ENCODE results near the gene NHP2. TPM values are rescaled to one million over a fixed set of nuclear protein-coding genes. Genes with fewer than 3 reads are reported as not detected.

NHP2 gene
- total and polyA plus RNA-seq, 8 donors = 65.0 to 116 (median 97.5) TPM

DNA sequence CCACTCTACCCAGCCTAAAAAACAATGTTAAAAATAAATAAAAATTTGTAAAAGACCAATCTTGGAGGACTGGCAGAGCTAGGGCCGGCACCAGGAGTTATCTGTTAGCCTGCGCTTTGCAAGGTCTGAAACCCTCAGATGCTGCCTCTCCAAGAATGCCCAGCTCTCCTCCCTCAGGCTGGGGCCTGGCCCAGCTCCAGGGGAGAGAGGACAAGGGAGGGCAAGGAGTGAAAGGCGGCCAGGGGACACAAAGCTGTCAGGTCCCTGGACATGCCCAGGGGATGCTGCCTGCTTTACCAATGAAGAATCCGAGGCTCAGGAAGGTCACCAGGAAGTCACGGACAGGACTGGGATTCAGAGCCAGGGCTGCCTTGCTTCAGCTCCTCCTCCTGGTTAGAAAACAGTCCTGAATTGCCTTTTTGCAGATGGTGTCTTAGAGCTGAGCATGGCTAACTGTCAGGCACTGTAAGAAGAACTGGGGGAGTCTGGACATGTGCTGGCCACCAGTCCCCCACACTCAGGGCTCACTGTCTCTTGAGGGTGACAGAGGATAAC, 45.9 kb downstream of the NHP2 start:
- no peak for TF ChIP-seq CTCF (IDR thresholded peaks at IDR 0.05)
- intact Hi-C loops (cut with DNase I) = no loop called here
- no peak for ATAC-seq

GRCh38 chr5:178106556-178107239, 47.0 kb downstream of the NHP2 start:
- H3K4me3 ChIP-seq = no peak overlapping the region
- TF ChIP-seq CTCF (IDR thresholded peaks at IDR 0.05) = no peak
- H3K27me3 ChIP-seq = peaks cover 0 to 16% of the 10 kb centered on the region in 2 donors
- H3K4me1 ChIP-seq = peaks cover 0 to 13% of the 10 kb centered on the region in 2 donors
- intact Hi-C loops (cut with DNase I) = no loop called here
- no peaks in the 10 kb centered on the region for H3K9me3 ChIP-seq
- no peak overlapping the region for H3K27ac ChIP-seq
- no peaks in the 10 kb centered on the region for H3K36me3 ChIP-seq
- peak in 1 of 4 donors; percentile 45 for DNase-seq
- ATAC-seq = no peak

More for the DNA sequence above, 45.9 kb downstream of the NHP2 start:
- Histone ChIP-seq H3K9me3 (no peaks in the 10 kb centered on the region), H3K27me3 (peaks cover 0 to 27% of the 10 kb centered on the region in 2 donors), H3K27ac (no peak overlapping the region), H3K4me3 (no peak overlapping the region), H3K4me1 (peaks cover 0 to 15% of the 10 kb centered on the region in 2 donors), H3K36me3 (no peaks in the 10 kb centered on the region)
- DNase-seq = peak in 1 of 4 donors; percentile 43

DNA sequence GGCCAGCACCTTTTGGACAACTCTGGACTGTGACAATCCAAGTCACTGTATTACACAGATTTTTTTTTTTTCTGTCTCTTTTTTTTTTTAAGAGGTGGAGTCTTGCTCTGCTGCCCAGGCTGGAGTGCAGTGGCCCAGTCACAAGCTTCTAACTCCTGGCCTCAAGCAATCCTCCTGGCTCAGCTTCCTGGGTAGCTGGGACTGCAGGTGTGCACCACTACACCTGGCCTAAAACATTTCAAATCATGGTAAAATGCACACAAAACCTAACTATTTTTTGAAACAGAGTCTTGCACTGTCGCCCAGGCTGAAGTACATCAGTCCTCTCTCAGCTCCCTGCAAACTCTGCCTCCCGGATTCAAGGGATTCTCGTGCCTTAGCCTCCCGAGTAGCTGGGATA, 47.6 kb downstream of the NHP2 start:
- Histone ChIP-seq H3K36me3 (no peaks in the 10 kb centered on the region), H3K4me3 (no peak overlapping the region), H3K27me3 (peaks cover 0 to 10% of the 10 kb centered on the region in 2 donors), H3K9me3 (no peaks in the 10 kb centered on the region), H3K4me1 (peaks cover 0 to 13% of the 10 kb centered on the region in 2 donors), H3K27ac (no peak overlapping the region)
- intact Hi-C loops (cut with DNase I) = no loop called here
- no peak for TF ChIP-seq CTCF (IDR thresholded peaks at IDR 0.05)
- DNase-seq = no peak
- ATAC-seq = no peak

DNA sequence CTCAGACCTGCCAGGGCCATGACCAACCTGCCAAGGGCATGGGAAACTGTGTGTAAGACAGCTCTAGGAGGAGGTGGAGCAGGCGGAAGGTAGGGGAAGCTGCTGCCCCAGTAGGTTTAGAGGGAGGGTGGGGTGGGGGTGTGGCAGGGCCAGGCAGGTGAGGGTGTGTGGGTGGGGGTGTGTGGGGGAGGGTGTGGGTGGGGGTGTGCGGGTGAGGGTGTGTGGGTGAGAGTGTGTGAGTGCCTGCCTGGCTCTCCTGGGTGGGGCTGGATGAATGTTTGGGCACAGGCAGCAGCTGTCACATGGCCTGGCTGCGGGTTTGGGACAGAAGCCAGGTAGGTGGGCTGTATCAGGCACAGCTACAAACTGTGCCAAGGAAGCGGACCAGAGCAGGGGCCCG, 49.2 kb downstream of the NHP2 start:
- no peaks in the 10 kb centered on the region for H3K9me3 ChIP-seq
- peak; percentile 69 for ATAC-seq
- no peak overlapping the region for H3K4me3 ChIP-seq
- peaks cover 0 to 13% of the 10 kb centered on the region in 2 donors for H3K4me1 ChIP-seq
- no peak overlapping the region for H3K27ac ChIP-seq
- peaks cover 0 to 2% of the 10 kb centered on the region in 2 donors for H3K27me3 ChIP-seq
- TF ChIP-seq CTCF (IDR thresholded peaks at IDR 0.05) = no peak
- peak in 2 of 4 donors; percentile 54 to 65 for DNase-seq
- no peaks in the 10 kb centered on the region for H3K36me3 ChIP-seq
- intact Hi-C loops (cut with DNase I) = no loop called here

DNA sequence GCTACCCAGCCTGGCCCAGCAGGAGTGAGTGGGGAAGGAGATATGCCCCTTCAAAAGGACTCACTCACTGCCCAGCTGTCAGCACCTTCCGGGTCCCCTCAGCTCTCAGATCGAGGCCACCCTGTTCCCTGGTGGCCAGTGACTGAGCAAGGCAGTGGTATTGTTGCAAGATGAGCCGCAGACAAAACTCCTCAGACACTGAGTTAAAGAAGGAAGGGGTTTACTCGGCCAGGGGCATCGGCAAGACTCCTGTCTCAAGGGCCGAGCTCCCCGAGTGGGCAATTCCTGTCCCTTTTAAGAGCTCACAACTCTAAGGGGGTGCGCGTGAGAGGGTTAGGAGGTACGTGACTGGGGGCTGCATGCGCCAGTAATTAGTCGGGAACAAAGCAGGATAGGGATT, 50.1 kb downstream of the NHP2 start:
- intact Hi-C loops (cut with DNase I) = no loop called here
- peaks cover 0 to 2% of the 10 kb centered on the region in 2 donors for H3K27me3 ChIP-seq
- no peak overlapping the region for H3K27ac ChIP-seq
- H3K4me1 ChIP-seq = peaks cover 0 to 5% of the 10 kb centered on the region in 2 donors
- H3K9me3 ChIP-seq = no peaks in the 10 kb centered on the region
- TF ChIP-seq CTCF (IDR thresholded peaks at IDR 0.05) = no peak
- DNase-seq = no peak
- ATAC-seq = no peak
- H3K4me3 ChIP-seq = no peak overlapping the region
- no peaks in the 10 kb centered on the region for H3K36me3 ChIP-seq

Other genes starting within 250 kb of the NHP2 start
- gene PROP1, start 157.6 kb downstream of the NHP2 start, total RNA-seq = not detected
- gene PROP1, start 157.6 kb downstream of the NHP2 start, polyA plus RNA-seq (ENCODE audit: insufficient read length in 6 of 6) = not detected
- 1 to 10 TPM; 3.6 to 6.2 TPM for gene N4BP3, start 40.4 kb downstream of the NHP2 start, total RNA-seq
- 10 to 100 TPM; 13.6 to 20.4 (median 16.4) TPM for gene N4BP3, start 40.4 kb downstream of the NHP2 start, polyA plus RNA-seq (ENCODE audit: insufficient read length in 6 of 6)
- gene RMND5B, start 22.9 kb downstream of the NHP2 start, total RNA-seq = 10 to 100 TPM; 30.8 to 41.5 TPM
- gene RMND5B, start 22.9 kb downstream of the NHP2 start, polyA plus RNA-seq (ENCODE audit: insufficient read length in 6 of 6) = 10 to 100 TPM; 28.9 to 31.2 (median 29.9) TPM
- gene GMCL2, start 33.5 kb upstream of the NHP2 start, total RNA-seq = not detected
- gene GMCL2, start 33.5 kb upstream of the NHP2 start, polyA plus RNA-seq (ENCODE audit: insufficient read length in 6 of 6) = under 1 TPM in 1 of 6 donors, not detected in 5; 0.06 TPM
- 100 to 1,000 TPM; 126 to 178 TPM for gene HNRNPAB, start 50.6 kb upstream of the NHP2 start, total RNA-seq
- 100 to 1,000 TPM; 113 to 171 (median 127) TPM for gene HNRNPAB, start 50.6 kb upstream of the NHP2 start, polyA plus RNA-seq (ENCODE audit: insufficient read length in 6 of 6)
- 10 to 100 TPM; 71.9 to 87.9 TPM for gene PHYKPL, start 78.9 kb upstream of the NHP2 start, total RNA-seq
- 100 to 1,000 TPM; 108 to 155 (median 142) TPM for gene PHYKPL, start 78.9 kb upstream of the NHP2 start, polyA plus RNA-seq (ENCODE audit: insufficient read length in 6 of 6)